OCI-LY7 (cell line): ENCODE results near the gene FBP1.

ENCODE experiments used
- CTCF ChIP-seq: fragments of 200-600 bp; sonication (generic); conservative IDR thresholded peaks from 2 replicates; pipeline ENCODE4 v1.5.1; 2014; ENCODE audit warnings: mild to moderate bottlenecking, antibody characterized with exemption, low read length, moderate library complexity, mixed read lengths
- EZH2phosphoT487 ChIP-seq: fragments of 200-600 bp; sonication (generic); IDR thresholded peaks from 2 replicates; pipeline ENCODE4 v1.6.1; 2018; ENCODE audit warnings: low read depth, borderline replicate concordance, mild to moderate bottlenecking, mixed run types, antibody characterized with exemption, low read length, moderate library complexity, mixed read lengths

DNA sequence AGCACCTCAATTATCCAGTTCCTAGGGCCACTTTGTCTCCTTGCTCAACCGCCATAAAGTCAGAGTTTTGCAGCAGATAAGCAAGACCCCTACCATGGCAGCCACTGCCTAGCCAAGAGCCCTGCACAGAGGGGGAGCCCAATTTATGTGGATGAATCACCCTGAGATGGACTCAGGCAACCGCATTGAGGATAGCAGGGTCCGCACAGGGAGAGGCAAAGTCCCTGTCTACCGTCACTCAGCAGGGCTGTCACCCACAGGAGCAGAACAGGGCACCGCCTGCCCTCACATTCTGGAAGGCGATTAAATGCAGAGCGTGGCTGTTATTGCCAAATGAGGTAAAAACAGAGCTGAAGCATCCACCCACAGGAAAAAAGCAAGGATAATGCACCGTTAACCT is 47.4 kb downstream of the FBP1 start:
- TF ChIP-seq CTCF, result no peak
- TF ChIP-seq EZH2phosphoT487, result no peak
